Measurements from ENCODE around the gene IL12B.
"Not testable (repeated sequence)": the region's sequence is repeated elsewhere in the genome, so short reads cannot be mapped to it uniquely, and the experiment has no call there.

IL12B gene

GRCh38 chr5:159286420-159287035 is 43.8 kb downstream of the IL12B start:
- DNase-seq, result no peak

- DNase-seq, result no peak
Measured at GRCh38 chr5:159274676-159275075, 55.6 kb downstream of the IL12B start.

GRCh38 chr5:159273923-159274322 is 56.4 kb downstream of the IL12B start:
- no peak for DNase-seq

GRCh38 chr5:159269723-159270122 is 60.6 kb downstream of the IL12B start:
- DNase-seq, result no peak

- DNase-seq, result not testable (repeated sequence)
Measured at GRCh38 chr5:159266764-159267163, 63.5 kb downstream of the IL12B start.

Data from stimulated activated naive CD4-positive, alpha-beta T cell treated with Interleukin-2 at 50 U/mL for 16 hours (primary cell).